Testis (tissue), 3 donors: ENCODE data around the gene MMP15. TPM values are rescaled to one million over a fixed set of nuclear protein-coding genes. Genes with fewer than 3 reads are reported as not detected.
A peak's percentile ranks its signal among the peaks of the same experiment; 100 is the strongest.

Source experiments
- DNase-seq: peaks from one replicate; pipeline ENCODE4 v3.0.0-alpha.2; 2019
- H3K27ac ChIP-seq, 2 donors: fragments of 200-600 bp; sonication (generic); one replicate each; pipeline ENCODE4 v1.5.1; 2019
- H3K27me3 ChIP-seq: fragments of 200-600 bp; sonication (generic); one replicate; pipeline ENCODE4 v1.5.1; 2019
- H3K36me3 ChIP-seq: fragments of 200-600 bp; sonication (generic); one replicate; pipeline ENCODE4 v1.5.1; 2017; ENCODE audit warnings: low read depth; ENCODE audit errors: missing control alignments
- H3K4me1 ChIP-seq: fragments of 200-600 bp; sonication (generic); one replicate; pipeline ENCODE4 v1.5.1; 2019
- H3K4me3 ChIP-seq, 2 donors: fragments of 200-600 bp; sonication (generic); one replicate each; pipeline ENCODE4 v1.5.1; 2017 to 2019
- H3K9me3 ChIP-seq: fragments of 200-600 bp; sonication (generic); one replicate; pipeline ENCODE4 v1.5.1; 2017
- POLR2A ChIP-seq: fragments of 450-650 bp; IDR thresholded peaks from one replicate; pipeline ENCODE4 v1.6.1; 2017; ENCODE audit warnings: antibody characterized with exemption, mild to moderate bottlenecking, moderate library complexity
- WGBS, 2 donors: methylation state at CpG; one replicate each; pipeline ENCODE4 v1.1.5; 2018; 5-methylcytosine and 5-hydroxymethylcytosine counted together
- intact Hi-C: fragments of 100-400 bp; cut with DNase I; formaldehyde crosslinking; loops from one replicate; pipeline ENCODE4 v1.15.1; 2023; ENCODE audit warnings: low total_unique reads
- polyA plus RNA-seq: library from polyadenylated mRNA; stranded (reverse); fragments of 350-450 nt; fragmentation: Illumina TruSeq; extraction: RNeasy Lipid Tissue Mini Kit (QIAGEN cat#74804); gene quantifications from one replicate; pipeline ENCODE4 v1.2.3, GENCODE V29; 2014; ENCODE audit warnings: low read depth, low replicate concordance; ENCODE audit not compliant: insufficient read depth
- total RNA-seq, 2 donors: library from RNA; depleted of rRNA; stranded (reverse); fragments of >200 nt; gene quantifications; one replicate each; pipeline ENCODE4 v1.2.3, GENCODE V29; 2016
- TF ChIP-seq, protein P1 (sequence below), 3 experiments: fragments of 450-650 bp in 2 of 3; fragments of 200-600 bp in 1 of 3; sonication (generic) in 1 of 3; IDR thresholded peaks; one replicate each; pipeline ENCODE4 v1.5.1; 2016 to 2019; ENCODE audit warnings: antibody characterized with exemption in 3 of 3, mild to moderate bottlenecking in 2 of 3, moderate library complexity in 1 of 3

The MMP15 gene
- total and polyA plus RNA-seq, 3 donors from 2014 or later = 80.6 to 300 (median 194) TPM

DNA sequence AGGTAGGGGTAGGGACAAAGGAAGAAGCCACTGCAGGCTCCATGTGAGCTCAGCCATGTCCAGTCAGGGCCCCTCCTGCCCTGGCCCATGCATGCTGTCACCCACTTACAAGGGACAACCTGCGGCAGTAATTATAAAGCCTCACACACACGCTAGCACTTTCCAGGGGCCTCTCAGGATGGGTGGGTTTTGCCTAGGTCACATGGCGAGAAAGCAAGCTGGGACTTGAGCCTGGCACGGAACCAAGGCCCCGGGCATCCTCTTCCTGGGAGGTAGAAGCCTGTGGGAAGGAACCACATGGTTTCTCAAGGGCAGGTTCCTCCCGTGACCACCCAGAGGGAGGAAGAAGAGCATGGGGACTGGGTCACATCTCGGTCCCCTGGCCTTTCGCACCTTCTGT, 32.1 kb upstream of the MMP15 start:
- Histone ChIP-seq H3K36me3 (no peaks in the 10 kb centered on the region), H3K9me3 (no peaks in the 10 kb centered on the region), H3K27me3 (no peaks in the 10 kb centered on the region), H3K4me3 (no peak overlapping the region), H3K4me1 (no peaks in the 10 kb centered on the region), H3K27ac (no peak overlapping the region)
- 70 to 71% methylated on average over 5 to 8 of the region's 8 CpGs for WGBS, 2 donors
- intact Hi-C loops = no loop called here
- DNase-seq = no peak
- TF ChIP-seq, protein P1, sequence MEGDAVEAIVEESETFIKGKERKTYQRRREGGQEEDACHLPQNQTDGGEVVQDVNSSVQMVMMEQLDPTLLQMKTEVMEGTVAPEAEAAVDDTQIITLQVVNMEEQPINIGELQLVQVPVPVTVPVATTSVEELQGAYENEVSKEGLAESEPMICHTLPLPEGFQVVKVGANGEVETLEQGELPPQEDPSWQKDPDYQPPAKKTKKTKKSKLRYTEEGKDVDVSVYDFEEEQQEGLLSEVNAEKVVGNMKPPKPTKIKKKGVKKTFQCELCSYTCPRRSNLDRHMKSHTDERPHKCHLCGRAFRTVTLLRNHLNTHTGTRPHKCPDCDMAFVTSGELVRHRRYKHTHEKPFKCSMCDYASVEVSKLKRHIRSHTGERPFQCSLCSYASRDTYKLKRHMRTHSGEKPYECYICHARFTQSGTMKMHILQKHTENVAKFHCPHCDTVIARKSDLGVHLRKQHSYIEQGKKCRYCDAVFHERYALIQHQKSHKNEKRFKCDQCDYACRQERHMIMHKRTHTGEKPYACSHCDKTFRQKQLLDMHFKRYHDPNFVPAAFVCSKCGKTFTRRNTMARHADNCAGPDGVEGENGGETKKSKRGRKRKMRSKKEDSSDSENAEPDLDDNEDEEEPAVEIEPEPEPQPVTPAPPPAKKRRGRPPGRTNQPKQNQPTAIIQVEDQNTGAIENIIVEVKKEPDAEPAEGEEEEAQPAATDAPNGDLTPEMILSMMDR (IDR thresholded peaks at IDR 0.05) = no peak
- TF ChIP-seq POLR2A = no peak

DNA sequence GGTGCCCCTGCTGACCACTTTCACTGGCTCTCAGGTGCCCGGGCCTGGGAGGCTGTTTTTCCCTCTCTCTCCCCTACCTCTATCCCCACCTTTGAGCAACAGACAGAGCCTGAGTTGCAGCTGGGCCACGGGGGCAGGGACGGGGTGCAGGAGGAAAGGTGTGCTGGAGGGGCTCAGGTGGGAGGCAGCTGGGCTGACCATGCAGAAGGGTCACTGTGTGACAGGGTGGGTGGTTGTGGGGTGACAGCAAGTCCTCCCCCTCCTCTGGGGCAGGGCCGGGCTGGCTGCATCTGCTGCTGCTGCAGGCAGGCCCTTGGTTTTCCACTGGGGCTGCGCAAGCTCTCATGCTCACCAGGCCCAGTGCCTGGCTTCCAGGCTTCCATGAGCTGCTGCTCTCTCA, 31.7 kb upstream of the MMP15 start:
- H3K4me1 ChIP-seq = no peaks in the 10 kb centered on the region
- H3K36me3 ChIP-seq = no peaks in the 10 kb centered on the region
- DNase-seq = no peak
- H3K27ac ChIP-seq = no peak overlapping the region
- no peak for TF ChIP-seq POLR2A
- TF ChIP-seq, protein P1 (IDR thresholded peaks at IDR 0.05) = no peak
- no peaks in the 10 kb centered on the region for H3K27me3 ChIP-seq
- 81% methylated on average over 5 of the region's 5 CpGs; no CpG with 5 or more reads in 1 of the 2 donors for WGBS, 2 donors
- intact Hi-C loops = no loop called here
- no peaks in the 10 kb centered on the region for H3K9me3 ChIP-seq
- H3K4me3 ChIP-seq = no peak overlapping the region

DNA sequence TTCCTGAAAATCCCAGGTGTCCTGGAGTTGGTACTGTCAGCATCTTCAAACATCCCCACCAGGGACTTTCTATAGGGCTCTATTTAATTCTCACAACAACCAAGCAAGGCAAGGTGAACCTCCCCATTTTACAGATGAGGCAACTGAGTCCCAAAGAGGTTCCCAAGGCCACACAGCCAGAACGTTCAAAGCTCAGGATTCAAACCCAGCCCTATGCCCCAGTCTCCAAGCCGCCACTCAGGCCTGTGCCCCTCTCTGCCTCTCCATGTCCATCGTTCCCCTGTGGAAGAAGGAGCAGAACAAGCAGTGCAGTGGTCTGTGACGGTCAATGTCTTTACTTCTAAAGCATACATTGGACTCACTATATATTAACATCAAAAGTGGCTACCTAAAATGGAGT, 31.2 kb upstream of the MMP15 start:
- no peaks in the 10 kb centered on the region for H3K27me3 ChIP-seq
- peaks cover 4% of the 10 kb centered on the region for H3K4me1 ChIP-seq
- H3K36me3 ChIP-seq = no peaks in the 10 kb centered on the region
- no peaks in the 10 kb centered on the region for H3K9me3 ChIP-seq
- TF ChIP-seq POLR2A = no peak
- TF ChIP-seq, protein P1 (IDR thresholded peaks at IDR 0.05) = no peak
- intact Hi-C loops = no loop called here
- no peak for DNase-seq
- H3K4me3 ChIP-seq = no peak overlapping the region
- WGBS, 2 donors = 87 to 90% methylated on average over 4 of the region's 4 CpGs
- no peak overlapping the region for H3K27ac ChIP-seq

DNA sequence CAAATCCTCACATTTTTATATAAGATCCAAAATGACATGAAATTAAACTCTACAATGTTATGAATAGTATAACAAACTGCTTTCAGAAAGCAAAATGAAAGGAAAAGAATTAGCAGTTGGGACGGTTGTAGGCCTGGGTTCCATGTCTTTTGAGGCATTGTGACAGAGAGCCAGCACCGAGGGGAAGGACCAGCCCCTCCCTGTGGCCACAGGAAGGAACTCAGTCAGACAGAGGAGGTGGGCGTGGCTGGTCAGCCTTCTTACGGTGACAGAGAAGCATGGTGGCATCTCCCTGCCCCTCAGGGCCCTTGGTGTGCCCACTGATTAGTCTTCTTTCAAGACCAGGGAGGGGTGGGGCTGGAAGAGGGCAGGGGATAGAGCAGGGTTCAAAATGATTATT, 30.8 kb upstream of the MMP15 start:
- H3K27ac ChIP-seq = no peak overlapping the region
- H3K4me1 ChIP-seq = peaks cover 8% of the 10 kb centered on the region
- H3K9me3 ChIP-seq = no peaks in the 10 kb centered on the region
- no peaks in the 10 kb centered on the region for H3K36me3 ChIP-seq
- peak; percentile 73 for DNase-seq
- TF ChIP-seq, protein P1 (IDR thresholded peaks at IDR 0.05) = peak in 2 of 3 experiments; percentile 9 to 23
- no peak for TF ChIP-seq POLR2A
- WGBS, 2 donors = 39 to 59% methylated on average over 4 of the region's 4 CpGs
- no peaks in the 10 kb centered on the region for H3K27me3 ChIP-seq
- no peak overlapping the region for H3K4me3 ChIP-seq
- intact Hi-C loops = loop anchor here (5.0 kb wide), 1 partner anchor 87 kb away; no protein-coding TSS in a partner anchor

DNA sequence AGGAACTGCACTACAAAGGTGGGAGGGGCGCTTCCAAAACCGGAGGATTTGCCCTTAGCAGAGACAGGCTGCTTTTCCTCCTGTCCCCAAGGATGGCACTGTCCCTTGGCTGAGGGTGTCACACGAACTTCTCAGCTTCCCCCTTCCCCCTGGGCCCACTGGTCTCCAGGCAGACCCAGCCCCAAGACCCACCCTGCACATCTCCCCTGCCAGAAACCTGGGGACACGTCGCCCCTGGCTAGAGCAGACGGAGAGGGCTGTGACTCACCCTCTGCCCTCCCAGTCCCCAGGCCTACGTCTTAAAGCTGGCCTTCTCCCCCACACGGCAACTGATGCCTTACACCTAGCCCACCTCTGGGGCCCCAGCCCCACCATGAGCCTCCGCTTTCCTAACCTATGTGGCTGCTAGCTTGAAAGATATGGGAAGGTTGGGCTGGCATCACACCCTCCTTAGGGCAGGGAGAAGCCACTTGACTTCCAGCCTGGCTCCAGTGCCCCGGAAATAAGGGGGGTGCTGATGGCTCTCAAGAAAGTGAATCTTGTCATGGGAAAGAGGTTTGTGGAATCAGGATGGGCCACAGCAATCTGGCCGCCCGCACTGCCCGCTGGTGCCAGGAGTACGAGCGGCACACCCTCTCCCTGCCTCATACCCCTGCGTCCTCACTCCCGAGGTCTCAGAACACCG, 29.7 kb upstream of the MMP15 start:
- Histone ChIP-seq H3K4me1 (peaks cover 9% of the 10 kb centered on the region), H3K27ac (no peak overlapping the region), H3K36me3 (no peaks in the 10 kb centered on the region), H3K27me3 (no peaks in the 10 kb centered on the region), H3K4me3 (no peak overlapping the region), H3K9me3 (no peaks in the 10 kb centered on the region)
- 79% methylated on average over 16 to 18 of the region's 18 CpGs for WGBS, 2 donors
- DNase-seq = no peak
- intact Hi-C loops = loop anchor here (5.0 kb wide), 1 partner anchor 89 kb away; no protein-coding TSS in a partner anchor
- TF ChIP-seq POLR2A = no peak
- TF ChIP-seq, protein P1 (IDR thresholded peaks at IDR 0.05) = no peak
